NB4 (cell line): ENCODE measurements around the gene GFOD1.

Source experiments
- DNase-seq: peaks from one replicate; pipeline ENCODE4 v3.0.0; 2010; ENCODE audit warnings: low read depth
- H3K4me3 ChIP-seq: one replicate; pipeline ENCODE4 v1.5.1; 2011; ENCODE audit warnings: mild to moderate bottlenecking, low read depth, low read length, moderate library complexity
- CTCF ChIP-seq: IDR thresholded peaks from one replicate; pipeline ENCODE4 v1.5.1; 2012; ENCODE audit warnings: low read depth, low read length
- MAX ChIP-seq: IDR thresholded peaks from 2 replicates; pipeline ENCODE4 v1.6.1; 2011; ENCODE audit warnings: low read depth, low read length
- MYC ChIP-seq: IDR thresholded peaks from 2 replicates; pipeline ENCODE4 v1.6.1; 2011; ENCODE audit warnings: low read depth, low read length
- POLR2A ChIP-seq: IDR thresholded peaks from 2 replicates; pipeline ENCODE4 v1.6.1; 2011; ENCODE audit warnings: mild to moderate bottlenecking; ENCODE audit not compliant: insufficient read length; ENCODE audit errors: extremely low read depth

GFOD1 gene

DNA sequence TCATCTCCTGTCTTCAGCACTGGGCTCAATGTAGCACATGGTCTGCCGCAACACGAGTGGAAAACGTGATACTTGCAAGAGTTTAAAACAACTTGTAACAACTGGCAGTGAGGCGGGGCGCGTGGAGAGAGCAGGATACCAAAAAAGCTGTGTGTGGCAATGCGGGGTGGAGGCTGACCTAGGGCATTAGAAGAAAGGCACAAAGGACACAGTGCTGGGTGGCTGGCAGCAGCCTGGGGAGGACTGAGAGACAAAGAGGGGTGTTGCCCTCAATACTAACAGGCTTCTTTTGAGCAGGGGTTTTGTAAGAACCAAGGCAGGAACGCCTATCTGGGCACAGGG lies 1.5 kb upstream of the GFOD1 start:
- TF ChIP-seq POLR2A (no peak), CTCF (no peak), MAX (no peak)
- DNase-seq = no peak
- no peak overlapping the region for H3K4me3 ChIP-seq

GRCh38 chr6:13488015-13488895 lies 855 bp upstream of the GFOD1 start:
- peak overlapping the region; percentile 57 for H3K4me3 ChIP-seq
- peak; percentile 66 for DNase-seq
- TF ChIP-seq MYC = no peak

GRCh38 chr6:13486679-13487121 lies 700 bp downstream of the GFOD1 start:
- TF ChIP-seq CTCF (no peak), MYC (peak; percentile 27; the same call in 1 of the 2 replicates), POLR2A (no peak), MAX (peak; percentile 71)
- H3K4me3 ChIP-seq = peak overlapping the region; percentile 86
- peak; percentile 81 for DNase-seq

DNA sequence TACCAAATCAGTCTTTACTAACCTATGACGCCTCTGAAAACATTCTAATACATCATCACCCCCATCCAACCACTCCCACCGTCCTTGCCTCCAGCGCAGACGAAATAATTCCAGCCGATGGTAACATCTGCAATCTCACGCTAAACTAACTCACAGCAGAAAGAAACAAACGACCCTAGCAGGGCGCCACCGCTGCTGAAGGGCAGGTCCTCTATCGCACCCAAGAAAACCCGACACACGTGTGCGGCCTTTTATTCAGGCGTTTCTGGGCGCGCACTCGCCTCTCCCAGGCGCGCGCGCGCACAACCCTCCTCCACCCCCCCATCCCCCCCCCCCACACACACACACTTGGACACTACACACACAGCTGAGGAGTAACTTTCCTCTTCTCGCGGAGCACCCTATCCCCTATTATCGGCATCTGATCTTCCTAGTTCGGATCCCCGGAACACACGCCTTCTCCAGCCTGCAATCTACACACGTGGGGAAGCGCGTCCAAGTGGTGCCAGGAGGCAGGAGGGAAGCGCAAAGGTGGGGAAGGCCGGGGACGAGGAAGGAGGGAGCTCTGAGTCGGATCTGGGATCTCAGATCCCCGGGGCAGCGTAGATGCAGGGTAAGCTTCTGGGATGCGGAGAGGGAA lies 1.4 kb downstream of the GFOD1 start:
- DNase-seq = peak; percentile 83
- TF ChIP-seq POLR2A = no peak
- TF ChIP-seq MYC = no peak; the same call in none of the 2 replicates
- TF ChIP-seq MAX = peak; percentile 81
- peak; percentile 12 for TF ChIP-seq CTCF
- H3K4me3 ChIP-seq = peak overlapping the region; percentile 86

GRCh38 chr6:13485303-13485702 lies 2.1 kb downstream of the GFOD1 start:
- DNase-seq = no peak
- no peak for TF ChIP-seq MYC
- no peak for TF ChIP-seq POLR2A
- no peak for TF ChIP-seq MAX
- TF ChIP-seq CTCF = no peak

GRCh38 chr6:13484827-13485226 lies 2.6 kb downstream of the GFOD1 start:
- peak overlapping the region; percentile 86 for H3K4me3 ChIP-seq
- DNase-seq = no peak
- TF ChIP-seq MAX (no peak), MYC (no peak), CTCF (no peak), POLR2A (no peak)

More at GRCh38 chr6:13485303-13485702, 2.1 kb downstream of the GFOD1 start:
- H3K4me3 ChIP-seq = peak overlapping the region; percentile 86
